Epithelial cell of esophagus (primary cell): ENCODE measurements around the gene NAT8L.

ENCODE experiments used
- DNase-seq: peaks from one replicate; pipeline ENCODE4 v3.0.0; 2010; ENCODE audit warnings: low read depth
- H3K4me3 ChIP-seq: 2 replicates; pipeline ENCODE4 v1.5.1; 2011; ENCODE audit warnings: mild to moderate bottlenecking, low read length, control low read depth
- TF ChIP-seq, protein P1 (sequence below): IDR thresholded peaks from 2 replicates; pipeline ENCODE4 v1.5.1; 2011; ENCODE audit warnings: low read depth, mild to moderate bottlenecking, low read length, control low read depth, inconsistent platforms; ENCODE audit not compliant: insufficient read depth; ENCODE audit errors: missing control alignments

Gene NAT8L

DNA sequence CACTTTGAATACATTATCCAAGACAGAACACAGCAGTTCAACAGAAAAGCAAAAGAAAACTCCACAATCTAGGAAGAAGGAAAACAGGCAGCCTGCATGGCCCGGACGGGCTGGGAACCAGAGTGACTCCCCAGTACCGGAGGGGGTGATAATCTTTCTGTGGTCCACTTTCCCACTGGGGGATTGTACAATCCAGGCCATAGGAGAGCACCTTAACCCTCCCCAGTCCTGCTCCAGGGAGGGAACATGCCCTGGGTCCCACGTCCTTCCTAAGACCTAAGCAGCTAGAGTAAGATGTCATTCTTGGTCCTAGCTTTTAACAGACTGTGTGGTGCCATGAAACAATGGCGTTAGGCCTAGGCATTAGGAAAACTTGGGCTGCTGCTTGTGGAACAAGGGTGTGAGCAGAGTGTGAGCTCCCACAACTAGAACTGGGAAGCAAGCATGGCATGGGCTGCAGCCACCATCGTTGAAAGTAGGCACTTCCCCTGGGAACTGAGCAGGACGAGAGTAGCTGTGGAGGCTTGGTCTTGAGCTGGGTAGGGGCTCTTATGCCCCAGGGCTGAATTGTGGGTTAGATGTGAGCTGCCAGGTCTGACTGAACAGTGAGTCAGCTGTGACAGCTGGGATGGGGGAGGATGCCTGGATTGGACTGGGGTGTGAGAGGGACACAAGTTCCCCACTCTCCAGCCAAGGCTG lies 42.4 kb downstream of the NAT8L start:
- no peak overlapping the region for H3K4me3 ChIP-seq
- DNase-seq, result peak; percentile 75

DNA sequence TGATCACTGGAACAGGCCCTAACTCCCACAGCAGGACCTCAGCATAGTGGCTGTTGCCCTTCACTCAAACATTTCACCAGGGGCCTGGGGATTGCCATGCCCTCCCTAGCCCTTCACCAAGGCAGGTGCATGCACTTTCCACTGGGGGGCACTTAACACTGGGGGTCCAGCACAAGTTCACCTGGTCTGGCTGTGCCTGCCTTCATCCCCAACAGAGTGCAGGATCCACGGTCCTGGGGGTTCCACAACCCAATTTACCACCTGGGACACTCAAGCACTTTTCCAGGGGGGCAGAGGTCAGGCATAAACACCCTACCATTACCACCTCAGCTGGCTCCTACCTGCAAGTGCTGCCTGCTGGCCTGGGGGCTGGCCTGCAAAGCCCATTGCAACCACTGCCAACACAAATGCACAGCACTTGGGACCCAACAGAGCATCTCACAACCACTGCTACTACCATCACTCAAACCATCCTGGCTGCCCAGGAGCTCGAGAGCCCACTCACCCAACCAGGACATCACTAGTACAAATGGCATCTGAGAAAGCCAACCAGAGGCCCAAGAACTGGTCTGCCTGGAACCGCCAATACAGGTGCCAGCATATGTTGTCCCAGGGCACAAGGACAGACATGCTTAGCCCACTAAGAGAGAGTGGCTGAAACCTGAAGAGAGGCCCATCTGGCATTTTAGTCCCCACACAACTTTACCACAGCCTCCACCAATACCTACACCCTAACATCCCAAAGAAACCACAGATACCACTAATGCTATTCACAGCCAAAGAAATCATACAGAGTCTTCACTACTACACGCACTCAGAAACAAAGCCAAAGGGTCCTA lies 43.1 kb downstream of the NAT8L start:
- TF ChIP-seq, protein P1, sequence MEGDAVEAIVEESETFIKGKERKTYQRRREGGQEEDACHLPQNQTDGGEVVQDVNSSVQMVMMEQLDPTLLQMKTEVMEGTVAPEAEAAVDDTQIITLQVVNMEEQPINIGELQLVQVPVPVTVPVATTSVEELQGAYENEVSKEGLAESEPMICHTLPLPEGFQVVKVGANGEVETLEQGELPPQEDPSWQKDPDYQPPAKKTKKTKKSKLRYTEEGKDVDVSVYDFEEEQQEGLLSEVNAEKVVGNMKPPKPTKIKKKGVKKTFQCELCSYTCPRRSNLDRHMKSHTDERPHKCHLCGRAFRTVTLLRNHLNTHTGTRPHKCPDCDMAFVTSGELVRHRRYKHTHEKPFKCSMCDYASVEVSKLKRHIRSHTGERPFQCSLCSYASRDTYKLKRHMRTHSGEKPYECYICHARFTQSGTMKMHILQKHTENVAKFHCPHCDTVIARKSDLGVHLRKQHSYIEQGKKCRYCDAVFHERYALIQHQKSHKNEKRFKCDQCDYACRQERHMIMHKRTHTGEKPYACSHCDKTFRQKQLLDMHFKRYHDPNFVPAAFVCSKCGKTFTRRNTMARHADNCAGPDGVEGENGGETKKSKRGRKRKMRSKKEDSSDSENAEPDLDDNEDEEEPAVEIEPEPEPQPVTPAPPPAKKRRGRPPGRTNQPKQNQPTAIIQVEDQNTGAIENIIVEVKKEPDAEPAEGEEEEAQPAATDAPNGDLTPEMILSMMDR, result no peak
- H3K4me3 ChIP-seq, result no peak overlapping the region
- no peak for DNase-seq

More for the DNA sequence above, 42.4 kb downstream of the NAT8L start:
- TF ChIP-seq, protein P1, result no peak

DNA sequence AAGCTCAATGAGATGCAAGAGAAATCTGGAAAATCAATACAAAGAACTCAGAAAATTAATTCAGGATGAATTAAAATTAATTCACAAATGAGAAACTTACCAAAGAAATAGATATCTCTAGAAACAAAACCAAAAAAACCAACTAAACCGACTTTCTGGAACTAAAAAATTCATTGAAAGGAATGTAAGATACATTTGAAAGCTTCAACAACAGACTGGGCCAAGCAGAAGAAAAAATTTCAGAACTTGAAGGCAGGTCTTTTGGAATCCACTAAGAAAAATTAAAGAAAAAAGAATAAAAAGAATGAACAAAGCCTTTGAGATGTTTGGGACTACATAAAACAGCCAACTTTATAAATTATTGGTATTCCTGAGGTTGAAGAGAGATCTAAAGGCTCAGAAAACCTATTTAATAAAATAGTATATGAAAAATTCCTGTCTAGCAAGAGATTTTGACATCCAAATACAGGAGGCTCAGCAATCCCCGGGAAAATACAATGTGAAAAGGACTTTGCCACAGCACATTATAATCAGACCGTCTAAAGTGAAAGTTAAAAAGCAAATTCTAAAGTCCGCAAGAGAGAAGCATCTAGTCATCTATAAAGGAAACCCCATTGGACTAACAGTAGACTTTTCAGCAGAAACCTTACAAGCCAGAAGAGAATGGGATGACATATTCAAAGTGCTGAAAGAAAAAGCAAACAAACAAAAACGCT lies 44.2 kb downstream of the NAT8L start:
- TF ChIP-seq, protein P1, result no peak
- no peak overlapping the region for H3K4me3 ChIP-seq
- DNase-seq, result no peak

DNA sequence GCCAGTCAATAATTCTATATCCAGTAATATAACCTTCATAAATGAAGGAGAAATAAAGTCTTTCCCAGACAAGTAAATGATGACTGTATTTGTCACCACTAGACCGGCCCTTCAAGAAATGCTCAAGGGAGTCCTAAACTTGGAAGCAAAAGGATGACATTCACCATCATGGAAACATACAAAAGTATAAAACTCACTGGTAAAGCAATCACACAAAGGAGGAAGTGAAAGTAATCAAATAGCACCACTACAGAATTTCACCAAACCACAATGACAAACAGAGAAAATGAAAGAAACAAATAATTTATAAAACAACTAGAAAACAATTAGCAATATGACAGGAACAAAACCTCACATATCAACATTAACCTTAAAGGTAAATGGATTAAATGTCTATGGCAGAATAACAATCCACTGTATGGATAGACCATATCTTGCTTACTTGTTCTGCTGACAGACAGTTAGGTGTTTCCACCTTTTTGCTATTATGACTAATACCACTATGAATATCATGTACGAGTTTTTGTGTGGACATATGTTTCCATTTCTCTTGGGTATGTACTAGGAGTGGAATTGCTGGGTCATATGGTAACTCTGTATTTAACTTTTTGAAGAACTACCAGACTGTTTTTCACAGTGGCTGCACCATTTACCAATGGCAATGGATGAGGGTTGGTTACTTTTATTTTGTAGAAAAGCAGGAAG lies 44.9 kb downstream of the NAT8L start:
- no peak overlapping the region for H3K4me3 ChIP-seq
- TF ChIP-seq, protein P1, result no peak
- DNase-seq, result no peak

DNA sequence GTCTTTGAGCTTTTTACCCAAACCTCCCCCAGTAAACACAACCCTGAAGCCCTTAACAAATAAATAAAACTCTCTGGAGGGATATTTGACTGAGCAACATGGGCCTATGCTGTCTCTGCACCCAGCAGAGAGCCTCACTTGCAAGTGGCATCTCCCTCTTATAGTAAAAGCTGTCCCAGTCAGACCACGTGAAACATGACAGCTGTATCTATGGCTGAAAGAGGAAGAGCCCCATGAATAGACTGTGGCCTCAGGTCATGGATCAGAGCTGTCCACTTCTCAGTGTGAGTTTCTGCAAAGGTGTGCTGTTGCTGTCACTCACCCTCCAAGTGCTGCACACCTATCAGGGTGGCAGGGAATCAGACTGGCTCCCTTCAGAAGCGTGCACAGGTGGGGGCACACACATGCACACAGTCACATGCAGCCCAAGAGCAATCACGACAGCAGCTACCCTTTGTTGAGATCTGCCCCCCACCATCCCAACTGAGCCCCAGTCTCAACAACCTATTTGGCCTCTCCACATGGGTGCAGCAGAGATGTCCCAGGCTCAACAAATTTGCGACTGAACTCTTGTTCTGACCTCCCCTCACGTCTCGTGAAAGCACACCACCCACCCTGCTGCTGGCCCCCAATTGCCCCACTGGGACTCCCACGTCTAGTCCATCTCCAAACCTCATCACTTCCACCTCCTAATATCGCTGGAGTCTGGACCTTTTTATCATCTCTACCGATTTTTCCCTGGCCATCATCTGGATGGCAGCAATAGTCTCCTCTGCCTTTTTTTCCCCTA lies 45.6 kb downstream of the NAT8L start:
- DNase-seq, result no peak
- H3K4me3 ChIP-seq, result no peak overlapping the region
- TF ChIP-seq, protein P1, result no peak

DNA sequence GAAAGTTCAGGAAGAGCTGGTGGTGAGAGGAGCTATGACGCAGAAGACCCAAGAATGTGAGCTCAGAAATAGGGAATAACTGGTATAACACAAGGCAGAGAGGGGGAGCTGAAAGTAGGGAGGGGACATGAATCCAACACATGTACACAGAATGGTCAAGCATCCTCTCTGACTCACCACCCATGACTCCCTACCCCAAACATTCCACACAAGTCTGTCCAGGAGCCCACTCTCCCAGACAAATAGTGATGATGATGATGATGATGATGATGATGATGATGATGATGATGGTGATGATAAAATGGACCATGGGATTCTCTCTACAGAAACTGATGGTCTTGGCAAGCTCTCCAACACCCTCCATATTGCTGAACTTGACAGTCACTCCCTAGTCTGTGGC lies 46.4 kb downstream of the NAT8L start:
- no peak overlapping the region for H3K4me3 ChIP-seq
- DNase-seq, result no peak
- TF ChIP-seq, protein P1, result no peak
